ENCODE data around the gene LTBP2.

GRCh38 chr14:74593241-74593953 lies 18.6 kb downstream of the LTBP2 start:
- no peak for TF ChIP-seq POLR2AphosphoS5 (IDR thresholded peaks at IDR 0.05; ENCODE audit: low read depth, low read length)
- no peak for TF ChIP-seq POLR2A (IDR thresholded peaks at IDR 0.05; ENCODE audit: low read depth, low read length)
- TF ChIP-seq TAF1 (IDR thresholded peaks at IDR 0.05; ENCODE audit: borderline replicate concordance, low read depth, low read length), result no peak

Data from GM12892 (cell line).